Measurements from ENCODE around the gene TMEM30A.

TMEM30A gene

GRCh38 chr6:75284632-75285282 is at the start of gene TMEM30A:
Gene TMEM30A (minus strand): TSS chr6:75284792. CDS start chr6:75284638, 154 bp downstream.
- DNase-seq, result peak; percentile 96

DNA sequence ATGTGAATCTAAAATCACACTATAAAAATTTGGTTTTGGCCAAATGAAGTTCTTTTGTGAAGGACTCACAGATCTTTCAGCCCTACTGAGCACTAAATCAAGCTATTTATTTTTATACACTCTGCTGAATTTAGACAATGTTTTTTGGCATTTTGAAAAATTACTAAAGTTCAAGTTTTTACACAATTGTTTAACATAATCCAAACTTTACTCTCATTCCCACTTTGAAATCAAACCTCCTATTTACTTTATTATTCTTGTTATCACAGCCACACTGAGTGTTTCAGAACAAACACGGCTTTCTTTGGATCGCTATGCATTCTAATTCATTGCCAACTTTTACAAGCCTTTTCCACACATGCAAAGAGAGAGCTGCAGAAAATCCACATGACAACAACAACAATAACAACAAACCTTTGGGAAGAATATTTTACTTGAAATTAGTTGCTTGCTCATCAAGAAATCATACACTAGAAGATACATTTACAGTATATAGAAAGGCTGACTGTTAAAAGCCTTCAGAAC is 49.1 kb upstream of the TMEM30A start:
- DNase-seq, result no peak

DNA sequence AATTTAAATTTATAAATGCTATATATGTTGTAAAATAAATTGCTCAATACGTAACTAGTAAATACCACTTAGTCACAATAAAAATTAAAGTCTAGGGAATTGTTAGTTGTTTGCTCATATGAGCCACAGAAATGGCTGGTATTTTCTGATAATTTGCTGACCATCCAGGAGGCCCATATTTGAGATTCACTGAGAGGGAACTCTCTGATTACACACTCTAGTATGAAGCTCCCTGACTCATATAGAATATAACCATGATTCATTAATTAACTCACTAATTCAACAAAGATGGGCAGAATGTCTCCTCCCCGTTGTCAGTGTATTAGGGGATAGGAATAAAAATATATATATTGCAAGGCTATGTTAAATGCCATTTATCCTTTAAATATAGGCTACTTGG is 46.6 kb upstream of the TMEM30A start:
- DNase-seq, result peak; percentile 37

- DNase-seq, result no peak
Observed at GRCh38 chr6:75329703-75330102, 45.1 kb upstream of the TMEM30A start.

GRCh38 chr6:75327807-75328206 is 43.2 kb upstream of the TMEM30A start:
- no peak for DNase-seq

- DNase-seq, result no peak
Observed at GRCh38 chr6:75326557-75327258, 42.1 kb upstream of the TMEM30A start.

- no peak for DNase-seq
Observed at GRCh38 chr6:75318900-75319299, 34.3 kb upstream of the TMEM30A start.

- DNase-seq, result peak; percentile 90
Observed at GRCh38 chr6:75317503-75318206, 33.1 kb upstream of the TMEM30A start.

- no peak for DNase-seq
Observed at GRCh38 chr6:75315978-75316377, 31.4 kb upstream of the TMEM30A start.

DNA sequence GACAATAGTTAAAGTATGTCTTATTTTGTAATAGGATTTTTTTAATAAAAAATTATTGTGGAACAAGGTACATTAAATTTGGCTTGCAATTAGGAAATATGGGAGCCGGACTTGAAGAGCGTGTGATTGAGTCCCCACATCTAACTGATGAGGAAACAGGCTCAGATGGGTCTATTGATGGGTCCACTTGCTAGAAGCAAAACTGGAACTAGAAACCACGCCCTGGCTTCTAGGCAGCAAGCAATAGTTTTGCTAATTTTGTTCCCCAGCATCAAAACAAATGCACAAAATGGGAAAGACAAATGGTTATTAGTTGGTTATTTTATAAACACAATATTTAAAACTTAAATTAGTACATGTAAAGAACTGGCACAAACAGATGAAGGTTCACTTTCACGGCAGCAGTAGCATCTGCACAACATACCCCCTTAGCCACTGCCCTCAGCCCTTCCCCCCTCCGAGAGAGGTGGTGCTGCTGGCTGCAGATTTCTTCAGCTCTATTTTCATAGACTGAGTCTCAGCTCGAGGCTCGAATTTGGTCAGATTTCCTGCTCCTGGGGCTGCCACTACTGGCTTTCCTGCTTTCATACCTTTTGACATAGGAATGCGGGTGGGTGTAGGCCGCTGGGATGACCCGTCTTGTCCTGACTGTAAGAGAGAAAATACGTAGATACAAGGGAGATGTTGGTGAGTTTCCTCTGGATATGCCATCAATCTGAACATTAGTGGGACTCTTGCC is 23.8 kb upstream of the TMEM30A start:
- DNase-seq, result no peak

DNA sequence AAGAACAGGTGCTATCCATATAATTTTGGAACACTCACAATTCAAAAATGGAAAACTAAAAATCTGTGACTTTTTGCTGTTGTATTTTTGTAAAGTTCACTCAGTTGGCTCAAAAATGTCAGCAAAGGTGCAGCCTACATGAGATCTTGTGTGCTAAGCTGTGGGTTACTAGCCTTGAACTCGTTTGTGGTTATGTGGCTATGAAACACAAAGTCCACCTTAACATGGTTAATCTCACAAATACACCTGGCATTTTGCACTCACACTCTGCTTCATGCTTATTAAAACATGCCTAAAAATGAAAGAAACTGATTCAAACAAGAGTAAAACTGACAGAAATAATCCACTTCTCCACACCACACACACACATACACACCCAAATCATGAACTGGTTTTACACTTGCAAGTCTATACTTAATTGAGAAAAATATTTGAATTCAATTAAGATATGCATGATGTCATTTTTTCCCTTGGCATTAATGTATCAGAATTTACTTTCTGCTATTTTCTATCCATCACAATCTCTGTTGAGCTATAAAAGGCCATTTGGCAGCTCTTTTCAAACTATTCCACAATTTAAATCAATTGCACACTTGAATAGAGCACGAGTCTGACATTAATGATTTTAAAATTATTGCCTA is 22.9 kb upstream of the TMEM30A start:
- DNase-seq, result no peak

- DNase-seq, result no peak
Observed at GRCh38 chr6:75306064-75306463, 21.5 kb upstream of the TMEM30A start.

DNA sequence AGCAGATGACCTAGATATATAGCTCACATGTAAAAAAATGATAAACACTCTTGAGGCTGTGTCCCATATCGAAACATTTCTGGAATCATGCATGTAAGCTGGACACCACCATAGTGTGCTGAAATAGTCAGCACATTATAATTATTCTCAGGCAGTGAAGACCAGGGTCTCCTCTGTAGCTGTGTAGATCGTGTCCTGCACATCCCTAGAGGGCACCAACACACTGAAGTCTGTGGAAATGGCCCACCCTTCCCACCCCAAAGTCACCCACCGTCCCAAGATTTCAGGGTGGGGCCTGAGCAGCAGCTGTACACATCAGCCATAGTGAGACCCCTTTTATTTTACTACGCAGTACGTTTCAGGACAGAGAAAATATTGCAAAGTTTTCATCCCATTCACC is 21.0 kb upstream of the TMEM30A start:
- no peak for DNase-seq

GRCh38 chr6:75302280-75302679 is 17.7 kb upstream of the TMEM30A start:
- no peak for DNase-seq

GRCh38 chr6:75301537-75301936 is 16.9 kb upstream of the TMEM30A start:
- DNase-seq, result no peak

- no peak for DNase-seq
Observed at GRCh38 chr6:75301088-75301487, 16.5 kb upstream of the TMEM30A start.

DNA sequence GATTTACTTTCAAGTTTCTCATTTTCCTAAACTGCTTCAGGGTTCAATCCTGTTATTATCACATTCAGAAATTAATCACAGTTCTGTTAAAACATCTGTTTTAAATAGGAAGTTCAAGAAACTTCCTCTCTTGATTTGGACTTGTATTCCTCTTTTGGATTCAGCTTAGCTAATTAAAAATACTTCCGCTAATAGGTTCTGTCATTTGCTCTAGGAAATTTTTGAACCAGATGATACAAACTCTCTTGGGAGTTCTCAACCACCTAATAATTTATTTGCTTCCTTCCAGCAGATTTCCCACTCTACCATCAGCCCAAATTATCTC is 15.9 kb upstream of the TMEM30A start:
- DNase-seq, result no peak

DNA sequence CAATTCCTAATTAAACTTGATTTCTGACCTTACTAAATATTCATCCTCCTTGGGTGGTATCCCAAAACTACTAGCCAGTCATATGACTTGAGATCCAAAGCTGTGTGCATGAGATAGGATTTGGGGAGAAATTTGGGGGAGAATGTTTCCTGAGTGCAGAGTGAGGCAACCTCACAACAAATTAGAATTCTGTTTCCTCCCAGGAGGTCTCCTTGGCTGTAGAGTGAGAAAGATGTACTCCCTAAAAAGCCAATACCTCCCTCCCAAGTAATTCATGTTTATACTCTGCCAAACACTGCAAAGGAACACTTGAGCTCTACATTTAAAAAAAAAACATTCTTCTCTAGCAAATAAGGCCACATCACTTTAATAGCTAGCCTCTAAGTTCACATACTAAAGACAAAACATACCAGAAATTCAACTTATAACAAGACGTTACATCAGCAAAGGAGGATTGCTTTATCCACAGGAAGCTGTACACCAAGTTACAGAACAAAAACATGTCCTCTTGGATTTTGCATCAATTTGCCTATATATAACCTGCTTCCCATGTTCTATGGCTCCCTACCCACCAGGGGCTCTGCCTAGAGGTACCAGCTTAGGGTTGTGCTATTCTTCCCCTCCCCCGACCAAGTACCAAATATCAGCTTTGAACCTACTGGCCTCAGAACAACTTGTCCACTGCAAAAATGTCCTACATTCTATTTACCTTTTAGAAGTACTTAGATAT is 15.4 kb upstream of the TMEM30A start:
- DNase-seq, result no peak

DNA sequence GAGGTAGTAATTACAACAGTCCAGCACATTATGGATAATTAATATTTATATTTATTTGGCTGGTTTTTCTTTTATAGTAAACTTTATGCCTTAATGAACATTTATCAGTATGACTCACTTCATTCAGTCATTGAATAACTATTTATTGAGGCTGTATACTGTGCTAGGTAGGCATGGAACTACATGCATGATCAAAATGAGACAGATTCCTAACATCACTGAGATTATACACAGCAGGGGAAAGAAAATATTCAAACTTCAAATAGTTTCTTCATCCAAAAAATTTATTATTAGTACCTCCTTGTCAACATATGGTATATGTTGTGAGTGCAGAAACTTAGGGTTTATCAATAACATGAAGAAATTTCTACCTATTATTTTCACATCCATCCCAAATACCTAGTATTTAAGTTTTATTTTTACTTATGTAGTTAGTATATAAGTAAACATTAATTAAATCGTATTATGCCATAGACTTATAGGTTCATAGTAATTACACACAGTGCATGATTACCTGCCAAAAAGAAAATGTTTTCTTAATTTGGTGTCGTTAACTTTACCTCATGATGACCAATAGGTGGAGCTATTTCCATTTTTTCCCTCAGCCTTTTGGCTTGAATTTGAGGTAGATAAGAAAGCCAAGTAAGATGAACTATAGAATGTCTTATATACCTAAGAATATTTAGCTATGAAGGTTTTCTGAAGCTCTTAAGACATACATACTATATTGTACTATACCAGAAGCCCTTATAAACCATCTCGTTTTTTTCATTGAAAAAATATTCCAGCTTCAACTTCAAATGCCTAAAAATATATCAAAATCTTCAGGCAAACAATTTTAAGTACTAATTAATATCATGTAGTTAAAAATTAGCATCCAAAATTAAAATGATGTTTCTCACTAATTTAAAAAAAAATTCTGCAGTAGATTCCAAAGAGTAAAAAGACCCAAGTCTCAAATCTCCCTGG is 12.5 kb upstream of the TMEM30A start:
- DNase-seq, result peak; percentile 70

DNA sequence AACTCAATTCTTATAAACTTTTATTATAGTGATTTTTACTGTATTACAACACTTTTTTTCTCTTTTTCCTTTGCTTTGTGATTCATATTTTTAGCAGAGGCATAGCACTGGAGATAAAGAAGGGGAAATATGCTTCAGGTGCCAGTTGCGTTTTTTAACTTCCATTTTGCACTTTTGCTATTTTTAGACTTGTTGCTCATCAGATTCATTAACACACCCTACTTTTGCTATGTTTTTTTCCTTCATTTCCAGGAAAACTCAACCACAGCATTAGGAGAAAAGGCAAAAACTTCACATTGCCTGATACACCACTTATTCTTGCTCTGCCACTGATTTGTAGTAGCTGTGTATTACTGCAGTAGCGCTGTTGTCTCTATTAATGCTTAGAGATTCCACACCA is 8.0 kb upstream of the TMEM30A start:
- no peak for DNase-seq

- DNase-seq, result no peak
Observed at GRCh38 chr6:75291744-75292143, 7.2 kb upstream of the TMEM30A start.
